Motor neuron (in vitro differentiated cells): ENCODE measurements around the gene CFAP210. TPM values are rescaled to one million over a fixed set of nuclear protein-coding genes. Genes with fewer than 3 reads are reported as not detected.

Experiments
- ATAC-seq, 8 experiments: fragments of 200-7000 bp; cut with Tn5 transposase; replicated peaks in 6 of 8; 2 replicates each; pipeline ENCODE4 v1.8.0; 2021; ENCODE audit warnings: mild to moderate bottlenecking in 8 of 8, moderate library complexity in 8 of 8
- H3K27ac ChIP-seq, 2 donors: fragments of 250-450 bp; sonication (Bioruptor Pico); 2 replicates each; pipeline ENCODE4 v1.9.0; 2021; ENCODE audit warnings: antibody characterized with exemption in 2 of 2, mild to moderate bottlenecking in 2 of 2, moderate library complexity in 1 of 2
- H3K4me1 ChIP-seq, 2 donors: fragments of 250-450 bp; sonication (Bioruptor Pico); replicated peaks in 1 of 2; 2 replicates each; pipeline ENCODE4 v1.6.1; 2021; ENCODE audit warnings: antibody characterized with exemption in 2 of 2, mild to moderate bottlenecking in 2 of 2, moderate library complexity in 1 of 2
- H3K4me3 ChIP-seq, 5 donors: fragments of 250-450 bp; sonication (Bioruptor Pico); 2 replicates each; pipeline ENCODE4 v1.9.0; 2021; ENCODE audit warnings: antibody characterized with exemption in 5 of 5, mild to moderate bottlenecking in 5 of 5, moderate library complexity in 4 of 5
- WGBS, 10 experiments: fragments of 450-650 bp; shearing (Covaris generic); methylation state at CpG; one replicate each; pipeline ENCODE4 v1.0.0; 2022; 5-methylcytosine and 5-hydroxymethylcytosine counted together
- in situ Hi-C, 9 experiments: fragments of 400-800 bp; cut with MboI; loops; one replicate each; pipeline ENCODE4 v1.15.0; 2021; ENCODE audit warnings: low sequenced_read_pairs in 9 of 9, low pct_unique_long_range_greater_than_20kb in 2 of 9; ENCODE audit not compliant: unreplicated experiment in 9 of 9
- total RNA-seq, 8 experiments: library from RNA; unstranded; fragments of 300-600 nt; gene quantifications; 2 replicates each; pipeline versions ENCODE4 v1.2.3 to v1.2.4, GENCODE V29; 2022

Gene CFAP210
- total RNA-seq, 8 experiments from 2014 or later: 0.10 to 14.7 (median 1.8) TPM; not detected in 1

- peak in 2 of 8 experiments; percentile 21 to 57 for ATAC-seq
- Histone ChIP-seq H3K4me1 (peaks cover 0 to 9% of the 10 kb centered on the region in 2 donors), H3K4me3 (no peak overlapping the region), H3K27ac (no peak overlapping the region)
- WGBS, 10 experiments: 13 to 100% (median 75%) methylated on average over 1 to 3 of the region's 3 CpGs; no CpG with 5 or more reads in 2 of the 10 experiments
- in situ Hi-C loops: no loop called here
Observed at GRCh38 chr2:169661265-169661664, 32.9 kb downstream of the CFAP210 start.

DNA sequence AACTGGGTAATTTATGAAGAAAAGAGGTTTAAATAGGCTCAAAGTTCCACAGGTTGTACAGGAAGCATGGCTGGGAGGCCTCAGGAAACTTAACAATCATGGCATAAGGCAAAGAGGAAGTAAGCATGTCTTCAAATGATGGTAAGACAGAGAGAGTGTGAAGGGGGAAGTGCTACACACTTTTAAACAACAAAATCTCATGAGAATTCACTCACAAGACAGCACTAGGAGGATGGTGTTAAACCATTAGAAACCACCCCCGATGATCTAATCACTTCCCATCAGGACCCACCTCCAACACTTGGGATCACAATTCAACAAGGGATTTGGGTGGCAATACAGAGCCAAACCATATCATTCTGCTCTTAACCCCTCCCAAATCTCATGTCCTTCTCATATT, 34.9 kb downstream of the CFAP210 start:
- in situ Hi-C loops: no loop called here
- WGBS, 10 experiments: 63 to 100% (median 83%) methylated on average over 1 of the region's 1 CpG; no CpG with 5 or more reads in 5 of the 10 experiments
- peak in 1 of 8 experiments; percentile 60 for ATAC-seq
- peaks cover 0 to 9% of the 10 kb centered on the region in 2 donors for H3K4me1 ChIP-seq
- H3K27ac ChIP-seq: no peak overlapping the region
- no peak overlapping the region for H3K4me3 ChIP-seq

DNA sequence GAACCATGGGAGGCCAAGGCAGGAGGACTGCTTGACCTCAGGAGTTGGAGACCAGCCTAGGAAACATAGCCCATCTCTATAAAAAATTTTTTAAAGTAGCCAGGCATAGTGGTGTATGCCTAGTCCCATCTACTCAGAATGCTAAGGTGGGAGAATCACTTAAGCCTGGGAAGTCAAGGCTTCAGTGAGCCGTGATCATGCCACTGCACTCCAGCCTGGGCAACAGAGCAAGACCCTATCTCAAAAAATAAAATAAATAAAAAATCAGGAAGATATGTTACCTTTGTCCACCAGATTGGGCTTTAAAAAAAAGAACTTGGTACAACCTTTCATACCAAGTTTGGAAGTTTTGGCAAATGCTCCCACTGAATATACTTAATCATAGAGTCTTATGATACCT, 35.3 kb downstream of the CFAP210 start:
- WGBS, 10 experiments: 70 to 100% (median 90%) methylated on average over 1 of the region's 1 CpG; no CpG with 5 or more reads in 6 of the 10 experiments
- no peak overlapping the region for H3K27ac ChIP-seq
- H3K4me3 ChIP-seq: no peak overlapping the region
- in situ Hi-C loops: no loop called here
- no peak for ATAC-seq
- peaks cover 0 to 9% of the 10 kb centered on the region in 2 donors for H3K4me1 ChIP-seq

- in situ Hi-C loops: no loop called here
- WGBS, 10 experiments: 0 to 90% (median 72%) methylated on average over 1 to 3 of the region's 3 CpGs; no CpG with 5 or more reads in 2 of the 10 experiments
- H3K27ac ChIP-seq: no peak overlapping the region
- no peak for ATAC-seq
- no peak overlapping the region for H3K4me3 ChIP-seq
- H3K4me1 ChIP-seq: peaks cover 0 to 3% of the 10 kb centered on the region in 2 donors
Observed at GRCh38 chr2:169656164-169656563, 38.0 kb downstream of the CFAP210 start.

- Histone ChIP-seq H3K27ac (no peak overlapping the region), H3K4me3 (no peak overlapping the region), H3K4me1 (no peaks in the 10 kb centered on the region)
- 32 to 83% (median 70%) methylated on average over 1 to 3 of the region's 3 CpGs; no CpG with 5 or more reads in 2 of the 10 experiments for WGBS, 10 experiments
- ATAC-seq: no peak
- in situ Hi-C loops: no loop called here
Observed at GRCh38 chr2:169653636-169654035, 40.6 kb downstream of the CFAP210 start.

- H3K4me3 ChIP-seq: no peak overlapping the region
- WGBS, 10 experiments: 75 to 100% (median 93%) methylated on average over 1 of the region's 1 CpG; no CpG with 5 or more reads in 2 of the 10 experiments
- no peak overlapping the region for H3K27ac ChIP-seq
- ATAC-seq: no peak
- no peaks in the 10 kb centered on the region for H3K4me1 ChIP-seq
- in situ Hi-C loops: no loop called here
Observed at GRCh38 chr2:169649278-169649677, 44.9 kb downstream of the CFAP210 start.

DNA sequence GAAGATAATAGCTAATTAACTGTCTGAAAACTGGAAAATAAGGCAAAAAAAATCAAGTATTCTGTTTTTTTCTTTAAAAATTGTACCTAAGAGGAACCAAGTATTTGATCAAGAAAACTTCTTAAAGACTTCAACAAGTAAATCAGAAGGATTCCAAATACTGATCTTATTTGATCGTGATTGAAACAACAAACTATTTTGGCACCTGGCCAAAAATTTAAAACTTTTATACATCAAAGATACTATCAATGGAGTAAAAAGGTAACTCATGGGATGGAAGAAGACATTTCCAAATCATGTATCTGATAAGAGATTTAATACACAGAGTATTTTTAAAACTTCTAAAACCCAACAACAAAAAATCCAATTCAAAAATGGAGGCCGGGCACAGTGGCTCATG, 46.7 kb downstream of the CFAP210 start:
- in situ Hi-C loops: no loop called here
- 78 to 100% (median 95%) methylated on average over 1 to 2 of the region's 2 CpGs; no CpG with 5 or more reads in 1 of the 10 experiments for WGBS, 10 experiments
- Histone ChIP-seq H3K4me1 (no peaks in the 10 kb centered on the region), H3K27ac (no peak overlapping the region), H3K4me3 (no peak overlapping the region)
- no peak for ATAC-seq

GRCh38 chr2:169644173-169644572, 50.0 kb downstream of the CFAP210 start:
- no peak overlapping the region for H3K27ac ChIP-seq
- no peak for ATAC-seq
- no peaks in the 10 kb centered on the region for H3K4me1 ChIP-seq
- 44 to 100% (median 86%) methylated on average over 1 to 3 of the region's 3 CpGs for WGBS, 10 experiments
- in situ Hi-C loops: no loop called here
- H3K4me3 ChIP-seq: no peak overlapping the region

DNA sequence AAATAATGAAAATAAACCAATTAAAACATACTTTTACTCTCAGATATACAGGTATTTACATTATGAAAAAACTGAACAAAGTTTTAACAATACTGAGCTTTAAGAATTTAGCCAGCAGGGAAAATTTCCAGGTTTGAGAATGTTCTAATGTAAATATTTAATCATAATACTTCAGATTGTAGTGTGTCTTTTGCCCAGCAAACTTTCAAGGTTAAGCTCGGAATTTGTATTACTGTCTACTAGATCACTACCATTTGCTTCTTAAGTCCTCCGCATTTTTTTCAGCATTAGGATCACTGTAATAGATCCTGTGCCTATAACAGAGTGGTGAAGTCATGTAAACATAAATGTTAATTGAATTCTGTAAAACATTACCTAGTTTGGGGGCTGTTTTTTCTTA, 52.7 kb downstream of the CFAP210 start:
- no peak for ATAC-seq
- Histone ChIP-seq H3K4me1 (no peaks in the 10 kb centered on the region), H3K4me3 (no peak overlapping the region), H3K27ac (no peak overlapping the region)
- in situ Hi-C loops: no loop called here
- 83 to 100% (median 94%) methylated on average over 1 to 2 of the region's 2 CpGs; no CpG with 5 or more reads in 4 of the 10 experiments for WGBS, 10 experiments

- Histone ChIP-seq H3K27ac (no peak overlapping the region), H3K4me1 (no peaks in the 10 kb centered on the region), H3K4me3 (no peak overlapping the region)
- in situ Hi-C loops: no loop called here
- WGBS, 10 experiments: 94 to 100% (median 100%) methylated on average over 1 to 2 of the region's 2 CpGs; no CpG with 5 or more reads in 3 of the 10 experiments
- ATAC-seq: no peak
Observed at GRCh38 chr2:169640104-169640503, 54.1 kb downstream of the CFAP210 start.

DNA sequence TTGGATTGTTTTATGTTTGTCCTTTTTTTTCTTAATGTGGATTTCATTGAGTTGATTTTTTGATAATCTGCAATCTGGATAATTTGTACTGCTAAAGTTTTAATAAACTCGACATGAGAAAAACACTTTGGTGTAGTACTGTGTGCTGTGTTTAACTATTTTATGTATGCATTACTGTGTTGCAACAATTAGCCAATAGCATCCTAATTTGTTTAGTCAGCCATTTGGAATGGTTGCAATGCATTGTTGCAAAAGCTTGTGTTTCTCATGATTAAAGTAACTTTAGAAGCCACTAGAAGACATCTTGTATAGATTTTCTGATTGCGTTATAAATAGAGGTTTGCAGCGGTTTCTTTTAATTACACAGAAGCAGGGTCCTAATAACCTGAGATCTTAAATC, 56.6 kb downstream of the CFAP210 start:
- ATAC-seq: no peak
- no peak overlapping the region for H3K4me3 ChIP-seq
- H3K4me1 ChIP-seq: no peaks in the 10 kb centered on the region
- no peak overlapping the region for H3K27ac ChIP-seq
- in situ Hi-C loops: no loop called here
- 79 to 100% (median 91%) methylated on average over 2 to 3 of the region's 3 CpGs for WGBS, 10 experiments

DNA sequence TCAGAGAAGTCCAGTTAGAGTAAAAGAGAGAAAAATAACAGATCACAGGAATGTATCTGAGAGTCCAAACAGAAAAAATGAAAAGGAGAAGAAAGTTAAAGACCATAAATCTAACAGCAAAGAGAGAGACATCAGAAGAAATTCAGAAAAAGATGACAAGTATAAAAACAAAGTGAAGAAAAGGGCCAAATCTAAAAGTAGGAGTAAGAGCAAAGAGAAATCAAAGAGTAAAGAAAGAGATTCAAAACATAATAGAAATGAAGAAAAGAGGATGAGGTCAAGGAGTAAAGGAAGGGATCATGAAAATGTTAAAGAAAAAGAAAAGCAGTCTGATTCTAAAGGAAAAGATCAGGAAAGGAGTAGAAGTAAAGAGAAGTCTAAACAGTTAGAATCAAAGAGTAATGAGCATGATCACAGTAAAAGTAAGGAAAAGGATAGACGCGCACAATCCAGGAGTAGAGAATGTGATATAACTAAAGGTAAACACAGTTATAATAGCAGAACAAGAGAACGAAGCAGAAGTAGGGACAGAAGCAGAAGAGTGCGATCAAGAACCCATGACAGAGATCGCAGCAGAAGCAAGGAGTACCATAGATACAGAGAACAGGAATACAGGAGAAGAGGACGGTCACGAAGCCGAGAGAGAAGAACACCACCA, 57.6 kb downstream of the CFAP210 start:
- 90 to 100% (median 97%) methylated on average over 4 to 8 of the region's 8 CpGs; no CpG with 5 or more reads in 1 of the 10 experiments for WGBS, 10 experiments
- ATAC-seq: no peak
- in situ Hi-C loops: no loop called here
- H3K27ac ChIP-seq: no peak overlapping the region
- no peak overlapping the region for H3K4me3 ChIP-seq
- H3K4me1 ChIP-seq: no peaks in the 10 kb centered on the region

- 73 to 100% (median 90%) methylated on average over 1 to 3 of the region's 3 CpGs; no CpG with 5 or more reads in 1 of the 10 experiments for WGBS, 10 experiments
- Histone ChIP-seq H3K4me1 (peaks cover 0 to 5% of the 10 kb centered on the region in 2 donors), H3K4me3 (no peak overlapping the region), H3K27ac (no peak overlapping the region)
- in situ Hi-C loops: no loop called here
- ATAC-seq: no peak
Observed at GRCh38 chr2:169625781-169626180, 68.4 kb downstream of the CFAP210 start.

DNA sequence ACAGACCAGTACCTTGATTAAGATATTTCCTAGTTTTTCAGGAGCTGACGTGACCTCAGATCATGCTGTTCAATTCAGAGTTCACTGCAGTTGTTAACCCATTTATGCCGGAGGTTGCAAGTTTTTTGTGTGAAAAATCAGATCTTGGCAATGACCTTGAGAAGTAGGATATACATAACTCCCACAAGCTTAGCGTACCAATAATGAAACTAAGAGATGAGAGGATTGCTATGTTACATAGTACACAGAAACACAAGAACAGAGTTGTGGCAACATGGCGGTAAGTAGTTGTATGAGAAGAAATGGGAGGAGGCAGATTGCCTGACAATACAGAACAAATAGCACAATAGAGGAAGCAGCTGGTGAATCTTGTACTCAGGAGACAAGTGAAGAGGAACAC, 71.0 kb downstream of the CFAP210 start:
- in situ Hi-C loops: no loop called here
- H3K4me1 ChIP-seq: peaks cover 0 to 5% of the 10 kb centered on the region in 2 donors
- ATAC-seq: peak in 1 of 8 experiments; percentile 77
- no peak overlapping the region for H3K4me3 ChIP-seq
- no peak overlapping the region for H3K27ac ChIP-seq
- WGBS, 10 experiments: 73 to 100% (median 89%) methylated on average over 1 to 3 of the region's 4 CpGs; no CpG with 5 or more reads in 2 of the 10 experiments
